ENCODE data around the gene GNAS.

DNA sequence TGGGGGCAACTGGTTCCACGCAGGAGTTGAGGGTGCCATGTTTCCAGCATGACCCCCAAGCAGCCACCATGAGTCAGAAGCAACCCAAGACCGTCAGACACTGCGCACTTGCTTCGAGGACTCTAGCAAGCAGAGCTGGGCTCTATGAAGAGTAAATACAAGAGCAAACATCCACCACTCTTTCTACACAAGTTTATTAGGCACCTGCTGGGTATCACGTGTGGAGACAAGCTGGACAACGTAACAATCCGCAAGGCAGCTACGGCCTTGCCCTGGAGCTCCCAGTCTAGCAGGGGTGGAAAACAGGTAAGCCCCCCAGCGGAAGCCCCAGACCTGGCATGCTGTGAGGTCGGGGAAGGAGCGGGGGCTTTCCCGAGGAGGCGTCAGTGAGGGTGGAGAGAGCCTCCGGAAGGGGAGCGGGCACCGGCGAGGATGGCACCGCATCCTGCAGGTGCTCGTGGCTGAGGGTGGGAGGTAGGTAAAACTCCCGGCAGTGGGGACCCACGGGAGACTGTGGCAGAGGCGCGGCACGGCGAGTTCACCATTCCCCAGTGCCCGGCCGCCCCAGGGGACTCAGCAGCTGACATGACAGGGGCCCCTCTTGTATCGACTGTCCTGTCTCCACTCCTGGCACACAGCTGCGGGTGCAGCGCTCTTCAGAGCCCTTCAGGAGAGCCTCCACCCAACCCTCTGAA, 35.4 kb upstream of the GNAS start:
- no peak for TF ChIP-seq YY1 (IDR thresholded peaks at IDR 0.05; ENCODE audit: insufficient read depth, insufficient read length)
- TF ChIP-seq ZNF274 (IDR thresholded peaks at IDR 0.05; ENCODE audit: low read depth, low read length), result no peak

Data from NT2/D1 (cell line).